Stomach (tissue), 4 donors: ENCODE results near the gene FTO.

Source experiments
- CTCF ChIP-seq, 7 experiments: fragments of 450-650 bp in 4 of 7; fragments of 200-600 bp in 3 of 7; sonication (generic) in 3 of 7; IDR thresholded peaks; one replicate each; pipeline ENCODE4 v1.5.1; 2016 to 2019; ENCODE audit warnings: antibody characterized with exemption in 7 of 7, control low read depth in 2 of 7, mild to moderate bottlenecking in 1 of 7
- POLR2A ChIP-seq, 4 donors: fragments of 450-650 bp; IDR thresholded peaks; one replicate each; pipeline ENCODE4 v1.6.1; 2016; ENCODE audit warnings: antibody characterized with exemption in 4 of 4, control low read depth in 2 of 4, mild to moderate bottlenecking in 1 of 4, moderate library complexity in 1 of 4
- POLR2AphosphoS5 ChIP-seq, 3 donors: sonication (generic); formaldehyde crosslinking; IDR thresholded peaks; one replicate each; pipeline ENCODE4 v1.6.1; 2016; ENCODE audit warnings: antibody characterized with exemption in 3 of 3

- no peak for TF ChIP-seq CTCF (IDR thresholded peaks at IDR 0.05)
- TF ChIP-seq POLR2AphosphoS5 (IDR thresholded peaks at IDR 0.05) = no peak
- TF ChIP-seq POLR2A (IDR thresholded peaks at IDR 0.05) = no peak
Observed at GRCh38 chr16:54140788-54141136, 436.8 kb downstream of the FTO start.
